Thoracic aorta (tissue), 2 donors: ENCODE measurements around the gene NEU4. TPM values are rescaled to one million over a fixed set of nuclear protein-coding genes. Genes with fewer than 3 reads are reported as not detected.
A peak's percentile ranks its signal among the peaks of the same experiment; 100 is the strongest.

Experiments used
- ATAC-seq: fragments of 150-250 bp; one replicate; pipeline ENCODE4 v1.8.0; 2017; ENCODE audit warnings: low read depth; ENCODE audit not compliant: insufficient number of reproducible peaks, low FRiP score
- DNase-seq: peaks from one replicate; pipeline ENCODE4 v3.0.0-alpha.2; 2020; ENCODE audit warnings: low spot score
- H3K27ac ChIP-seq, 2 donors: fragments of 200-600 bp; sonication (generic); 1 replicate in 1 of 2; 2 replicates in 1 of 2; pipeline ENCODE4 v1.5.1; 2016; ENCODE audit warnings: mild to moderate bottlenecking in 2 of 2, moderate library complexity in 2 of 2
- H3K27me3 ChIP-seq: fragments of 200-600 bp; sonication (generic); replicated peaks from 2 replicates; pipeline ENCODE4 v1.6.0; 2016; ENCODE audit warnings: mild to moderate bottlenecking; ENCODE audit not compliant: insufficient read depth
- H3K36me3 ChIP-seq: fragments of 200-600 bp; sonication (generic); one replicate; pipeline ENCODE4 v1.5.1; 2016
- H3K4me1 ChIP-seq, 2 donors: fragments of 200-600 bp; sonication (generic); 1 replicate in 1 of 2; 2 replicates in 1 of 2; pipeline versions ENCODE4 v1.5.1 to v1.6.0; 2016; ENCODE audit warnings: low read depth in 2 of 2, mild to moderate bottlenecking in 1 of 2; ENCODE audit not compliant: control insufficient read depth in 1 of 2
- H3K4me3 ChIP-seq: fragments of 200-600 bp; sonication (generic); 2 replicates; pipeline ENCODE4 v1.5.1; 2016; ENCODE audit warnings: mild to moderate bottlenecking
- H3K9me3 ChIP-seq: fragments of 200-600 bp; sonication (generic); 2 replicates; pipeline ENCODE4 v1.5.1; 2016
- total RNA-seq, 2 donors: library from RNA; depleted of rRNA; stranded (reverse); fragments of >200 nt; gene quantifications; one replicate each; pipeline versions ENCODE4 v1.1.0 to v1.2.3, GENCODE V29; 2016
- TF ChIP-seq, protein P1 (sequence below): fragments of 200-600 bp; sonication (generic); IDR thresholded peaks from one replicate; pipeline ENCODE4 v1.5.1; 2019; ENCODE audit warnings: antibody characterized with exemption

NEU4 gene
- total RNA-seq, 2 donors from 2014 or later: 5.4 to 22.0 TPM

DNA sequence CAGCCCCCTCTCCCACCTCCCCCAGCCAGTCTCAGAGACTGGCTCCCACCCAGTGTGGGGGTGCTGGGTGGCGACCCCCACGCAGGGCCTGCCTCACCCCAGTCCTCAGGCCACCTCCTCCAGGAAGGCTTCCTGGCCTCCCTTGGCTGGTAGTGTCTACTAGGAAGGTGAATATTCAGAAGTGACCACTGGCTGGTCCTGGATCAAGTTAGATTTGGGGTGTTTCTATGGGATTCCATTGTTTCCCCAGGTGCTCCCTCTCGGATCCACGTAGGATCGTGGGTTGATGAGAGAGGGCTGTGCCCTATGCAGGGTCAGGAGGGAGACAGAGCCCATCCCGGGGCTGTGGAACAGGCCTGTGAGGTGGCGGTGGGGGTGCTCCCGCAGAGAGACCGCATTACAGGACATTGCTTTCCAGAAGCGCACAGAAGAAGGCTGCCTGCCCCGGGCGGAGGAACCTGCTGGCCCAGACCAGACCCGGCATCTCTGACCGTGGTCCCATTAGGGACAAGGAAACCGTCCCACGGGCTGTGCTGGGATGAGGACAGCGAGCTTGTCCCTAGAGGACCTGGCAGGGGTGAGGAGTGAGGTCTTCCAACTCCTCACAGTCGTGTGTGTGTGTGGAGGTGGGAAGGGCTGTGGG lies 46.4 kb downstream of the NEU4 start:
- no peaks in the 10 kb centered on the region for H3K9me3 ChIP-seq
- H3K4me1 ChIP-seq: no peaks in the 10 kb centered on the region
- TF ChIP-seq, protein P1, sequence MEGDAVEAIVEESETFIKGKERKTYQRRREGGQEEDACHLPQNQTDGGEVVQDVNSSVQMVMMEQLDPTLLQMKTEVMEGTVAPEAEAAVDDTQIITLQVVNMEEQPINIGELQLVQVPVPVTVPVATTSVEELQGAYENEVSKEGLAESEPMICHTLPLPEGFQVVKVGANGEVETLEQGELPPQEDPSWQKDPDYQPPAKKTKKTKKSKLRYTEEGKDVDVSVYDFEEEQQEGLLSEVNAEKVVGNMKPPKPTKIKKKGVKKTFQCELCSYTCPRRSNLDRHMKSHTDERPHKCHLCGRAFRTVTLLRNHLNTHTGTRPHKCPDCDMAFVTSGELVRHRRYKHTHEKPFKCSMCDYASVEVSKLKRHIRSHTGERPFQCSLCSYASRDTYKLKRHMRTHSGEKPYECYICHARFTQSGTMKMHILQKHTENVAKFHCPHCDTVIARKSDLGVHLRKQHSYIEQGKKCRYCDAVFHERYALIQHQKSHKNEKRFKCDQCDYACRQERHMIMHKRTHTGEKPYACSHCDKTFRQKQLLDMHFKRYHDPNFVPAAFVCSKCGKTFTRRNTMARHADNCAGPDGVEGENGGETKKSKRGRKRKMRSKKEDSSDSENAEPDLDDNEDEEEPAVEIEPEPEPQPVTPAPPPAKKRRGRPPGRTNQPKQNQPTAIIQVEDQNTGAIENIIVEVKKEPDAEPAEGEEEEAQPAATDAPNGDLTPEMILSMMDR: no peak
- H3K27me3 ChIP-seq: no peaks in the 10 kb centered on the region
- H3K4me3 ChIP-seq: no peak overlapping the region
- no peaks in the 10 kb centered on the region for H3K36me3 ChIP-seq
- ATAC-seq: no peak
- DNase-seq: no peak
- no peak overlapping the region for H3K27ac ChIP-seq

DNA sequence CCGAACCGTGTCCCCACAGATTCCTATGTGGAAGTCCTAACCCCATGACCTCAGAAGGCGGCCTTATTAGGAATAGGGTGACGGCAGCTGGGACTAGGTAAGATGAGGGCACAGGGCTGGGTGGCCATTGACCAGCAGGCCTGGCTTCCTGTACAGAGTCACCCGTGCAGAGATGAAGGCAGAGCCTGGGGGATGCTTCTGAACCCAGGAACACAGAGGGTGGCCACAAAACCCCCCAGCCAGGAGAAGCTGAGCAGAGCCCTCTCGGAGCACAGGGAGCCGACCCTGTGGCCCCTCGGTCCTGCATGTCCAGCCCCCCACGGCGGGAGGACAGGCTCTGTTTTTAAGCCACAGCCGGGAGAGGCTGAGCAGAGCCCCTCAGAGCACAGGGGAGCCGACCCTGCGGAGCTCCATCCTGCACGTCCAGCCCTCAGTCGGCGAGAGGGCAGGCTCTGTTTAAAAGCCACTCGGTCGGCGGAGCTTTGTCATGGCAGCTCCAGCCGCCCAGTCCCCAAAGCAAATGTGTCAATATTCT lies 47.0 kb downstream of the NEU4 start:
- Histone ChIP-seq H3K4me1 (no peaks in the 10 kb centered on the region), H3K4me3 (no peak overlapping the region), H3K27ac (no peak overlapping the region), H3K36me3 (no peaks in the 10 kb centered on the region), H3K9me3 (no peaks in the 10 kb centered on the region), H3K27me3 (no peaks in the 10 kb centered on the region)
- DNase-seq (no peak), ATAC-seq (no peak)
- TF ChIP-seq, protein P1: no peak

DNA sequence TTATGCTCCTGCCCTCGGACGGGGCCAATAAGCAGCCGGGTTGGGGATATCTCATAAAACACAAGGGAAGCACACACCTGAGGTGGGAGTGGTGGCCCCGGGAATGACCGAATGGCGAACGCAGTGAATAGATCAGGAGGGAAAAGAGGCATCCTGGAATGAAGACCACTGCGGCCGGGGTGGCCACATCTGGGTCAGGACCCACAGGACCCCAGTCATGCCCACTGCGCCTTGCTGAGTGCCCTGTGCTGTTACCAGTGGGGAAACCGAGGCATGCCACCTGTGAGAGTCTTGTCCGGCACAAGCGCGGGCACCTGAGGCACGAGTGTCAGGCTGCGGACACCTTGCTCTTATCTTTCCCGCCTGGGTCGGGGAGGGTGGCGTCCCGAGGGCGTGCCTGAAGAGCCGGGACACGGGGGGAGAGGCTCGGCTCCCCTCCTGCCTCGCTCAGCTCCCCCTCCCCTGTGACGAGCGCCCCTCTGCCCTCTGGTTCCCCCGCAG lies 48.1 kb downstream of the NEU4 start:
- Histone ChIP-seq H3K4me1 (no peaks in the 10 kb centered on the region), H3K27me3 (peaks cover 2% of the 10 kb centered on the region), H3K4me3 (no peak overlapping the region), H3K27ac (no peak overlapping the region), H3K36me3 (no peaks in the 10 kb centered on the region), H3K9me3 (no peaks in the 10 kb centered on the region)
- DNase-seq (no peak), ATAC-seq (no peak)
- TF ChIP-seq, protein P1: no peak

DNA sequence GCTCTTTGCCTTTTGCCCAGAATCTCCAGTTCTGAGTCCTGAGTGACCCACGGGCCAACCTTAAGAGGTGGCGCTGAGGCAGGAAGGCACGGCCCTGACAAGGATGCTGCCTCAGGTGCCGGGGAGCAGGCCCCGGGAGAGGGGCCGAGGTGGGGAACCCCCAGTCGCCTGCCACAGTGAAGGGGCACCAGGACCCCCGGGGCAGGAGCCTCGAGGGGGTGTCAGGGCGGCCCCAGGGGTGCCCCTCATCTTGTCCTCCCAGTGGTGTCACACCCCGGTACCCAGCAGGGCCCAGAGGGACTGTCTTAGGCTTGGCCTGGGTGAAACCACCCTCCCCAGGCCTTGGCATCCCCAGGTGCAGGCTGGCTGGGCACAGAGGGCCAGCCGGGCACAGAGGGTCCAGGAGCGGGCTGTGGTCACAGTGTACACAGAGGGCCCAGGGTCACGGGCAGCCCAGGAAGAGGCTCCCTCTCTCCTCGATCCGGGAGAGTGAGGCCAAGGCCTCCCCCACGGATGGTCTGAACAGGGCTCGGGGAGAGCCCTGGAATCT lies 48.7 kb downstream of the NEU4 start:
- H3K4me1 ChIP-seq: no peaks in the 10 kb centered on the region
- TF ChIP-seq, protein P1: no peak
- H3K9me3 ChIP-seq: no peaks in the 10 kb centered on the region
- no peak overlapping the region for H3K27ac ChIP-seq
- DNase-seq (no peak), ATAC-seq (no peak)
- no peaks in the 10 kb centered on the region for H3K36me3 ChIP-seq
- H3K4me3 ChIP-seq: peak overlapping the region; percentile 14
- peaks cover 8% of the 10 kb centered on the region for H3K27me3 ChIP-seq

DNA sequence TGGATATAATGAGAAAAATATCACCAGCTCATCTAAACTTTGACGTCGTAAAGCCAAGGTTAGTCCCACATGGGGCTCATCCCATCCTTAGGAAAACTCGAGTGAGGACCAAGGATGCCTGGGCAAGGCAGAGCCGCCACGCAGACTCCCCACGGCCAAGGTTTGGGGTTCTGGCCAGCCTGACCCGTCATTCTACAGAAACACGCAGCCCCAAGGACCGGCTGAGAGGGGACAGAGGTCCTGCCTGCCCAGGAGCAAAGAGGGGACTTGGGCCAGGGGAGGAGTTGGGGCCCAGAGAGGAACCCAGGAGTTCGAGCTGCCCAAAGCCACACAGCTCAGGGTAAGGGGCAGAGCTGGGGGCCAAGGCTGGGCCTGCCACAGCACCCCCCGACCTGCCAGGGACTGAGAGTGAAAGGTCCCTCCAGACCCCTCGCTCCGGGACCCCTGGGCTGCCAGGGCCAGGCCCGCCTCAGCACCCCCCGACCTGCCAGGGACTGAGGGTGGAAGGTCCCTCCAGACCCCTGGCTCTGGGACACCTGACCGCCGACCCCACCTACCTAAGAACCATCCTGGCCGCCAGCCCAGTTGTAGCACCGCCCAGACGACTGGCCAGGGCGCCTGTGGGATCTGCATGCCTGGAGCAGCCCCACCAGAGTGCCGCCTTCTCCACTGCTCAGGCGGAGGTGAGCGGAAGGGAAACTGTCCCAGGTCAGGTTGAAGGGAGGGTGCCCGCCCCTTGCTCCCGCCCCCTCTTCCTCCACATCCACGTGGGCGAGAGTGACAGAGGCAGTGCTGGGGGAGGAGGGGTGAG lies 49.4 kb downstream of the NEU4 start, which contains the start of gene PDCD1:
Gene PDCD1 (minus strand): TSS at position 689 of the 811 bp plus-strand sequence. CDS start 56 bp downstream, at position 633.
- ATAC-seq (no peak), DNase-seq (no peak)
- H3K9me3 ChIP-seq: no peaks in the 10 kb centered on the region
- peak within 1 kb of the TSS in 1 of 2 donors; percentile 15 for H3K27ac ChIP-seq
- no peaks in the 10 kb centered on the region for H3K4me1 ChIP-seq
- peaks cover 9% of the 10 kb centered on the region for H3K27me3 ChIP-seq
- no peaks in the 10 kb centered on the region for H3K36me3 ChIP-seq
- peak within 1 kb of the TSS; percentile 52 for H3K4me3 ChIP-seq
- TF ChIP-seq, protein P1: no peak
